ENCODE results near the gene KIF1A. TPM values are rescaled to one million over a fixed set of nuclear protein-coding genes. Genes with fewer than 3 reads are reported as not detected.

Gene KIF1A
- total RNA-seq, 1 donor: not detected

- no peak for DNase-seq (ENCODE audit: low read depth)
- TF ChIP-seq CTCF (IDR thresholded peaks at IDR 0.05; ENCODE audit: insufficient read depth, low read depth, low read length): no peak
- no peak overlapping the region for H3K4me3 ChIP-seq (ENCODE audit: low read depth, low read length)
Measured at GRCh38 chr2:240735476-240735875, 84.5 kb downstream of the KIF1A start.

- no peak for DNase-seq (ENCODE audit: low read depth)
- no peak overlapping the region for H3K4me3 ChIP-seq (ENCODE audit: low read depth, low read length)
- no peak for TF ChIP-seq CTCF (IDR thresholded peaks at IDR 0.05; ENCODE audit: insufficient read depth, low read depth, low read length)
Measured at GRCh38 chr2:240734756-240735155, 85.3 kb downstream of the KIF1A start.

- no peak for DNase-seq (ENCODE audit: low read depth)
- TF ChIP-seq CTCF (IDR thresholded peaks at IDR 0.05; ENCODE audit: insufficient read depth, low read depth, low read length): peak; percentile 18
- no peak overlapping the region for H3K4me3 ChIP-seq (ENCODE audit: low read depth, low read length)
Measured at GRCh38 chr2:240733803-240734495, 86.1 kb downstream of the KIF1A start.

GRCh38 chr2:240732911-240733622 is 87.0 kb downstream of the KIF1A start:
- TF ChIP-seq CTCF (IDR thresholded peaks at IDR 0.05; ENCODE audit: insufficient read depth, low read depth, low read length): no peak
- no peak for DNase-seq (ENCODE audit: low read depth)
- no peak overlapping the region for H3K4me3 ChIP-seq (ENCODE audit: low read depth, low read length)

- TF ChIP-seq CTCF (IDR thresholded peaks at IDR 0.05; ENCODE audit: insufficient read depth, low read depth, low read length): no peak
- no peak overlapping the region for H3K4me3 ChIP-seq (ENCODE audit: low read depth, low read length)
- no peak for DNase-seq (ENCODE audit: low read depth)
Measured at GRCh38 chr2:240732184-240732583, 87.8 kb downstream of the KIF1A start.

GRCh38 chr2:240731178-240731545 is 88.9 kb downstream of the KIF1A start:
- DNase-seq (ENCODE audit: low read depth): no peak
- no peak overlapping the region for H3K4me3 ChIP-seq (ENCODE audit: low read depth, low read length)
- TF ChIP-seq CTCF (IDR thresholded peaks at IDR 0.05; ENCODE audit: insufficient read depth, low read depth, low read length): no peak
